Lower lobe of right lung (tissue), 2 donors: Measurements from ENCODE around the gene NEURL3. TPM values are rescaled to one million over a fixed set of nuclear protein-coding genes. Genes with fewer than 3 reads are reported as not detected.

Source experiments
- ATAC-seq, 2 donors: fragments of 200-7000 bp; cut with Tn5 transposase; one replicate each; pipeline ENCODE4 v1.9.1; 2020 to 2022; ENCODE audit warnings: mild to moderate bottlenecking in 2 of 2, moderate library complexity in 2 of 2
- DNase-seq: peaks from one replicate; pipeline ENCODE4 v3.0.0-alpha.2; 2020
- H3K27ac ChIP-seq: fragments of 200-600 bp; one replicate; pipeline ENCODE4 v1.8.0; 2022
- H3K27me3 ChIP-seq: fragments of 200-600 bp; one replicate; pipeline ENCODE4 v1.8.0; 2022; ENCODE audit warnings: low read depth
- H3K36me3 ChIP-seq: fragments of 200-600 bp; one replicate; pipeline ENCODE4 v1.8.0; 2022; ENCODE audit warnings: mild to moderate bottlenecking
- H3K4me1 ChIP-seq: fragments of 200-600 bp; one replicate; pipeline ENCODE4 v1.8.0; 2022
- H3K4me3 ChIP-seq: fragments of 200-600 bp; one replicate; pipeline ENCODE4 v1.8.0; 2022; ENCODE audit warnings: mild to moderate bottlenecking
- H3K9me3 ChIP-seq: fragments of 200-600 bp; one replicate; pipeline ENCODE4 v1.8.0; 2022
- CTCF ChIP-seq: fragments of 200-600 bp; IDR thresholded peaks from one replicate; pipeline ENCODE4 v1.8.0; 2022; ENCODE audit warnings: antibody characterized with exemption, mild to moderate bottlenecking
- intact Hi-C: fragments of 100-400 bp; cut with DNase I; formaldehyde crosslinking; loops from one replicate; pipeline ENCODE4 v1.11.0; 2022
- total RNA-seq: library from RNA; stranded (reverse); fragmentation: NEBNext Ultra II Directional; extraction: Animal tissue kit (Norgen Biotek cat#: 25700); gene quantifications from one replicate; pipeline ENCODE4 v1.2.1, GENCODE V29; 2021
- donor health status: DM: no; HTN: yes; CAD: no; lungs with severe emphysema.

NEURL3 gene
- total RNA-seq, 1 donor from 2014 or later: 0.27 TPM

DNA sequence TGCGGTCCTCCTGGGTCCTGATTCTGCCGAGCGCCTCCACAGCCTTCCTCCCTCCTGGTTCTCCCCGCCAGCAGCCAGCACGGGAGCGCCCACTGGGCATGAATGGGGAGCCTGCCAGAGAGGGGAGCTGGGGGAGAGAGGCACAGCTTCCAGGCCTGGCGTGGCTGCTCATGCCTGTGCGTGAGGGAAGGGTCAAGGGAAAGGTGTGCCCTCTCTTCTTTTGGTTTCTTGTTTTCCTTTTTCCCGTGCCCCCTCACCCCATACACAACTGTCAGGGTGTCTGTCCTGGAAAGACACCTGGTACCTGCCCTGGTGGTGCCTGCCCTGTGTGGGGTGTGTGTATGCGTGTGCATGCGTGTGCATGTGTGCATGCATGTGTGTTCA, 4.7 kb upstream of the NEURL3 start:
- H3K27me3 ChIP-seq: no peaks in the 10 kb centered on the region
- no peak overlapping the region for H3K27ac ChIP-seq
- no peak overlapping the region for H3K4me3 ChIP-seq
- intact Hi-C loops: no loop called here
- no peak for DNase-seq
- peaks cover 30% of the 10 kb centered on the region for H3K4me1 ChIP-seq
- TF ChIP-seq CTCF: no peak
- no peak for ATAC-seq
- H3K9me3 ChIP-seq: no peaks in the 10 kb centered on the region
- H3K36me3 ChIP-seq: no peaks in the 10 kb centered on the region

DNA sequence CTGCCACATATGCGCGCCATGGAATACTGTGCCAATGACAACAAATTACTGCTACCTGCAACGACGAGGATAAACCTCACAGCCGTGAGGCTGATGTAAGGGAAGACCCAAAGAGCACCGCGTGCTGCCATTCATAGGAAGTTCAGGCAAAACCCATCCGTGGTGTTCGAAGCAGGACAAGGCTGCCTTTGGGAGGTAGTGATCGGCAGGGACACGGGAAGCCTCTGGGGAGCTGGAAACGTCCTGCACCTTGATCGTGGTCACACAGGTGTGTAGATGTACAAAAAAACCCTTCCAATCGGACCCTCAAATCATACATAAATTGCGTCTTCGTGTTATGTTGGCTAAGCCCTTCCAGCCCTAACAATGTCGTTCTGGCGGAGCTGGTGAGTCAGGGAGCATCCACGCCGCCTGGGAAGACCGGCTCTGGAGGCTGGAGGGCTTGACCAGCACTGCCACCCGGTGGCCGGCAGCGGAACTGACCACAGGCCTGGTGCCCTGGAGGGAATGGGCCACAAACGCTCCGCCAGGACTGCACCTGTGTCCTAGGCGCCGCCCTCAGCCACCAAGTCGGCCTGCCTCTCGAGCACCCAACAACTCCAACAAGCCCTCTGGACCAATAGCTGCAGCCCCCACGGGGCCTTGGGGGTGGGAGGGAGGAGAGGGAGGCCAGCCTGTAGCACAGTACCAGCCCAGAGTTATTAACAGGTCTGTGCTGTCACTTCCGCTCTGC, 4.1 kb upstream of the NEURL3 start:
- ATAC-seq: peak; percentile 93 to 94

GRCh38 chr2:96508521-96509113, 3.5 kb upstream of the NEURL3 start:
- Histone ChIP-seq H3K36me3 (no peaks in the 10 kb centered on the region), H3K4me1 (peaks cover 30% of the 10 kb centered on the region), H3K9me3 (no peaks in the 10 kb centered on the region), H3K27me3 (no peaks in the 10 kb centered on the region), H3K4me3 (peak overlapping the region; percentile 50), H3K27ac (no peak overlapping the region)
- ATAC-seq: no peak
- no peak for DNase-seq
- intact Hi-C loops: no loop called here
- TF ChIP-seq CTCF: no peak

More for the DNA sequence above, 4.1 kb upstream of the NEURL3 start:
- no peaks in the 10 kb centered on the region for H3K27me3 ChIP-seq
- intact Hi-C loops: no loop called here
- H3K9me3 ChIP-seq: no peaks in the 10 kb centered on the region
- no peaks in the 10 kb centered on the region for H3K36me3 ChIP-seq
- H3K4me1 ChIP-seq: peaks cover 30% of the 10 kb centered on the region
- peak; percentile 99 for TF ChIP-seq CTCF
- no peak overlapping the region for H3K27ac ChIP-seq
- peak; percentile 92 for DNase-seq
- H3K4me3 ChIP-seq: no peak overlapping the region

DNA sequence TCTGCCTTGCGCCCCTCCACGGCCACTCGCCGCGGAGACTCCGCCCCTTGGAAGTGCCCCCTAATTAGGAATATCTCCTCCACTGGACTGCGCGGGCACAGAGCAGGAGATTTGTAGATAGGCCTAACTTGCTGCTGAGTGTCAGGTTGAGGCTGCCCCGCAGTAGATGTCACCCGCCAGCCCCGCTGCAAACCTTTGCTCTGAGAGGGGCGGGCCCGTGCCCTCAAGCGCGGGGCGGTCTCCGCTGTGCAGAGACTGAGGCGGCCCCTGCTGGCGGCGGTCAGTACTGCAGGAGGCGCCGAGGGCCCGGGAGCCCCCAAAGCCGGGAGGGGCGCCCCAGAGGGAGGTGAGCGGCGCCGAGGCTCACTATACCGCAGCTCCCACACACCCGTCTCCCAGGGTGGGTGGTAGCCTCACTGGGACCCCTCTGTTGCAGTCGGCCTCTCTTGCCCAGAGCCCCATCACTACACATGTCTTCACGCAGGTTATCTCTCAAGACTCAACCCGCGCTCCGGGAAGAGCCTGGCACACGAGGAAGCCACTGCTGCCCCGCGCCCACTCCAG, 2.9 kb upstream of the NEURL3 start:
- Histone ChIP-seq H3K27ac (no peak overlapping the region), H3K4me3 (peak overlapping the region; percentile 50), H3K36me3 (no peaks in the 10 kb centered on the region), H3K9me3 (no peaks in the 10 kb centered on the region), H3K4me1 (peaks cover 32% of the 10 kb centered on the region), H3K27me3 (peaks cover 1% of the 10 kb centered on the region)
- peak; percentile 100 for TF ChIP-seq CTCF
- peak; percentile 86 to 92 for ATAC-seq
- DNase-seq: peak; percentile 87
- intact Hi-C loops: no loop called here

DNA sequence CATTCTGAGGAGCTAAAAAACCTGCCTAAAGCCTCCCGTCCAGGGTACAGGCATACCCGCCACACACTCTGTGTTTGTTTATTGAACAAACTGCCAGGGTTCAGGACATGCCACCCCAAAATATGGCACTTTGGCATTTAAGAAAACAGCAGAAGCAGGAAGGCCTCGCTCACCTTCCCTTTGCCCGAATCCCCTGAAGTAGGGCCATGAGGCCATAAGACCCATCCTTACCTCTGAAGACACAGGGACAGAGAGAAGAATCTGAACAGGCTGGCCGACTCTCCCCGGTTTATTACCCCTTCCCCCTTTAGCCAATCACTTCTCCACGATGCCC, 1.7 kb upstream of the NEURL3 start:
- no peak for TF ChIP-seq CTCF
- DNase-seq (no peak), ATAC-seq (no peak)
- Histone ChIP-seq H3K4me1 (peaks cover 42% of the 10 kb centered on the region), H3K27ac (no peak overlapping the region), H3K36me3 (no peaks in the 10 kb centered on the region), H3K4me3 (no peak overlapping the region), H3K9me3 (no peaks in the 10 kb centered on the region), H3K27me3 (peaks cover 6% of the 10 kb centered on the region)
- intact Hi-C loops: no loop called here
